Lung (tissue), 12 donors: ENCODE measurements around the gene MARCHF10. TPM values are rescaled to one million over a fixed set of nuclear protein-coding genes. Genes with fewer than 3 reads are reported as not detected.

Source experiments
- ATAC-seq: fragments of 200-7000 bp; cut with Tn5 transposase; one replicate; pipeline ENCODE4 v1.9.1; 2020; ENCODE audit warnings: moderate number of reproducible peaks; ENCODE audit not compliant: insufficient read depth, low FRiP score
- DNase-seq, 3 donors: peaks; one replicate each; pipeline ENCODE4 v3.0.0-alpha.2; 2013 to 2017
- H3K27ac ChIP-seq, 2 donors: one replicate each; pipeline ENCODE4 v1.5.1; 2013; ENCODE audit warnings: mild to moderate bottlenecking in 2 of 2, moderate library complexity in 2 of 2, control low read depth in 1 of 2, inconsistent platforms in 1 of 2, low read depth in 1 of 2, low read length in 1 of 2
- H3K27me3 ChIP-seq, 3 donors: one replicate each; pipeline ENCODE4 v1.5.1; 2013; ENCODE audit warnings: low read length in 2 of 3; ENCODE audit not compliant: control insufficient read depth in 3 of 3, insufficient read depth in 3 of 3
- H3K36me3 ChIP-seq, 4 donors: one replicate each; pipeline ENCODE4 v1.5.1; 2013; ENCODE audit warnings: low read length in 4 of 4, mild to moderate bottlenecking in 1 of 4, moderate library complexity in 1 of 4; ENCODE audit not compliant: control insufficient read depth in 4 of 4, insufficient read depth in 4 of 4
- H3K4me1 ChIP-seq, 5 donors: one replicate each; pipeline ENCODE4 v1.5.1; 2013; ENCODE audit warnings: low read length in 5 of 5, mild to moderate bottlenecking in 2 of 5, moderate library complexity in 1 of 5; ENCODE audit not compliant: control insufficient read depth in 5 of 5, insufficient read depth in 5 of 5
- H3K4me3 ChIP-seq: one replicate; pipeline ENCODE4 v1.5.1; 2013; ENCODE audit warnings: mild to moderate bottlenecking, control low read depth, moderate library complexity
- H3K9ac ChIP-seq, 2 donors: one replicate each; pipeline ENCODE4 v1.5.1; 2013; ENCODE audit warnings: low read length in 2 of 2, control low read depth in 1 of 2; ENCODE audit not compliant: insufficient read depth in 1 of 2
- H3K9me3 ChIP-seq, 4 donors: one replicate each; pipeline ENCODE4 v1.5.1; 2013; ENCODE audit warnings: low read length in 3 of 4, mild to moderate bottlenecking in 1 of 4, moderate library complexity in 1 of 4; ENCODE audit not compliant: control insufficient read depth in 4 of 4, insufficient read depth in 3 of 4
- WGBS, 2 donors: extraction: QIAGEN DNeasy Blood & Tissue Kit; methylation state at CpG; one replicate each; pipeline ENCODE4 v1.1.7; 2013; 5-methylcytosine and 5-hydroxymethylcytosine counted together
- polyA plus RNA-seq, 2 donors: library from polyadenylated mRNA; stranded (reverse); fragments of 200-250 nt; gene quantifications; one replicate each; pipeline ENCODE4 v1.2.1, GENCODE V29; 2013
- total RNA-seq, 2 donors: library from RNA; depleted of rRNA in 1 of 2; stranded (reverse); fragments of >200 nt in 1 of 2; gene quantifications; one replicate each; pipeline ENCODE4 v1.2.1, GENCODE V29; 2014 to 2021
- TF ChIP-seq, protein P1 (sequence below): IDR thresholded peaks from 2 replicates; pipeline ENCODE4 v1.5.1; 2012; ENCODE audit warnings: mild to moderate bottlenecking; ENCODE audit errors: control extremely low read depth, extremely low read depth
- donor health status: control.
- donor health status: control.
- donor health status: Bipolar disorder and iron deficiency.
- donor health status: healthy.
- donor health status: DM: yes; HTN: yes; CAD: no.

The MARCHF10 gene
- total and polyA plus RNA-seq, 4 donors, result 3.1 to 13.8 (median 7.5) TPM

GRCh38 chr17:62658136-62658920 lies 149.8 kb downstream of the MARCHF10 start:
- WGBS, 2 donors, result 79 to 90% methylated on average over 15 of the region's 15 CpGs

DNA sequence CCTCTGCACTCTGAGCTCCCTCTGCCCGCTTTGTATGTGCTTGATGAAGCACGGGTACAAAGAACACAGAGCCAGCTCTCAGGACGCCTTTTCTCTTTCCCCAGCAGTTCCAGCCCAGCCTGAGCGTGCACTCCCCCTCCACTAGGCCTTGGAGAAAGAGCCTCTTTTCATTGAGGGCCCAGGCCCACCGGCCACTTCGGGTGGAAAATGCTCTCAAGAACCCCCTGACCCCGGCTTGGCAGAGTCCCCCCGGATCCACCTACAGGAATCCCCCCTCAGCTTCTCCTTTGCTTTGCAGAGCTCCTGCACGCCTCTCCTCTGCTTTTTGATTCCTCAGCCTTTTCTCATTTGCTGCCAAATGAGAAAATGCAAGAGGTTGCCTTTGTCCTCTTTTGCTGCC lies 150.4 kb downstream of the MARCHF10 start:
- Histone ChIP-seq H3K4me3 (no peak overlapping the region), H3K4me1 (peaks cover 0 to 49% (median 28%) of the 10 kb centered on the region in 5 donors), H3K27ac (no peak overlapping the region), H3K36me3 (peaks cover 0 to 16% (median 4%) of the 10 kb centered on the region in 4 donors), H3K9me3 (peaks cover 0 to 7% (median under 1%) of the 10 kb centered on the region in 4 donors), H3K27me3 (no peaks in the 10 kb centered on the region), H3K9ac (no peak overlapping the region)
- no peak for DNase-seq
- no peak for ATAC-seq
- 86 to 88% methylated on average over 9 of the region's 9 CpGs for WGBS, 2 donors
- TF ChIP-seq, protein P1, sequence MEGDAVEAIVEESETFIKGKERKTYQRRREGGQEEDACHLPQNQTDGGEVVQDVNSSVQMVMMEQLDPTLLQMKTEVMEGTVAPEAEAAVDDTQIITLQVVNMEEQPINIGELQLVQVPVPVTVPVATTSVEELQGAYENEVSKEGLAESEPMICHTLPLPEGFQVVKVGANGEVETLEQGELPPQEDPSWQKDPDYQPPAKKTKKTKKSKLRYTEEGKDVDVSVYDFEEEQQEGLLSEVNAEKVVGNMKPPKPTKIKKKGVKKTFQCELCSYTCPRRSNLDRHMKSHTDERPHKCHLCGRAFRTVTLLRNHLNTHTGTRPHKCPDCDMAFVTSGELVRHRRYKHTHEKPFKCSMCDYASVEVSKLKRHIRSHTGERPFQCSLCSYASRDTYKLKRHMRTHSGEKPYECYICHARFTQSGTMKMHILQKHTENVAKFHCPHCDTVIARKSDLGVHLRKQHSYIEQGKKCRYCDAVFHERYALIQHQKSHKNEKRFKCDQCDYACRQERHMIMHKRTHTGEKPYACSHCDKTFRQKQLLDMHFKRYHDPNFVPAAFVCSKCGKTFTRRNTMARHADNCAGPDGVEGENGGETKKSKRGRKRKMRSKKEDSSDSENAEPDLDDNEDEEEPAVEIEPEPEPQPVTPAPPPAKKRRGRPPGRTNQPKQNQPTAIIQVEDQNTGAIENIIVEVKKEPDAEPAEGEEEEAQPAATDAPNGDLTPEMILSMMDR, result no peak

More at GRCh38 chr17:62658136-62658920, 149.8 kb downstream of the MARCHF10 start:
- no peak overlapping the region for H3K9ac ChIP-seq
- no peak overlapping the region for H3K4me3 ChIP-seq
- peaks cover 0 to 42% (median 26%) of the 10 kb centered on the region in 5 donors for H3K4me1 ChIP-seq
- DNase-seq, result no peak
- H3K27me3 ChIP-seq, result no peaks in the 10 kb centered on the region
- no peak for ATAC-seq
- TF ChIP-seq, protein P1, result no peak
- peaks cover 0 to 16% (median 4%) of the 10 kb centered on the region in 4 donors for H3K36me3 ChIP-seq
- H3K27ac ChIP-seq, result no peak overlapping the region
- H3K9me3 ChIP-seq, result peaks cover 0 to 7% (median under 1%) of the 10 kb centered on the region in 4 donors

DNA sequence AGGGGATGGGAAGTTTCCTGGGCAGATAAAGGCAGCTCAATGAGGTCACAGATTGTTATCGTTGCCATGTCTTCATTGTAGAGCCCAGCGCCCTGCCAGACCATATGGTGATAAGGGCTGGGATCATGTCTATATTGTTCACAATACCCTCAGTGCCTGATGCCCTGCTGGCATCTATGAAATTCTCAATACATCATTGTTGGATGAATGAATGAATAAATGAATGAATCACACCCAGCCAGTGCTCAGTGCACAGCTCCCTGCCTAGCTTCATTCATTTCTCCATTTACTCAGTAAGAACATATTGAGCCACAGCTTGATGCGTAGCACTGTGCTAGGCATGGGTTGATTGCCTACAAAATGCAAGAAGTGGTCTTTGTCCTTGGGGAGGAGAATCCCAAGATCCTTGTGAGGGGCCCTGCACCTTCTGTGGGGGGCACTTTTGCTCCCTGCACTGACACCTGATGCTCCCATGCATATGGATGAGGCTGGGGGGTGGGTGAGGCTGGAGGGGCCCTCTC lies 150.9 kb downstream of the MARCHF10 start:
- ATAC-seq, result no peak
- peaks cover 0 to 51% (median 28%) of the 10 kb centered on the region in 5 donors for H3K4me1 ChIP-seq
- H3K36me3 ChIP-seq, result peaks cover 0 to 16% (median 4%) of the 10 kb centered on the region in 4 donors
- DNase-seq, result no peak
- no peak overlapping the region for H3K4me3 ChIP-seq
- H3K27me3 ChIP-seq, result no peaks in the 10 kb centered on the region
- H3K9me3 ChIP-seq, result peaks cover 0 to 7% (median under 1%) of the 10 kb centered on the region in 4 donors
- H3K9ac ChIP-seq, result no peak overlapping the region
- TF ChIP-seq, protein P1, result no peak
- 90 to 91% methylated on average over 3 of the region's 3 CpGs for WGBS, 2 donors
- H3K27ac ChIP-seq, result no peak overlapping the region
